Muscle of leg (tissue), 11 donors: ENCODE measurements around the gene FRRS1L. TPM values are rescaled to one million over a fixed set of nuclear protein-coding genes. Genes with fewer than 3 reads are reported as not detected.

Source experiments
- DNase-seq: peaks from one replicate; pipeline ENCODE4 v3.0.0; 2013
- H3K27ac ChIP-seq: one replicate; pipeline ENCODE4 v1.5.1; 2013; ENCODE audit warnings: mild to moderate bottlenecking, low read length, control low read depth
- H3K27me3 ChIP-seq: one replicate; pipeline ENCODE4 v1.6.1; 2013; ENCODE audit warnings: low read length; ENCODE audit not compliant: control insufficient read depth, insufficient read depth
- H3K36me3 ChIP-seq: one replicate; pipeline ENCODE4 v1.6.1; 2013; ENCODE audit warnings: low read length; ENCODE audit not compliant: control insufficient read depth, insufficient read depth
- H3K4me1 ChIP-seq: one replicate; pipeline ENCODE4 v1.6.1; 2013; ENCODE audit warnings: low read length; ENCODE audit not compliant: control insufficient read depth, insufficient read depth
- H3K4me3 ChIP-seq: one replicate; pipeline ENCODE4 v1.5.1; 2013; ENCODE audit warnings: low read length, control low read depth
- H3K9me3 ChIP-seq: replicated peaks from 2 replicates; pipeline ENCODE4 v1.6.1; 2013; ENCODE audit warnings: low read depth, low read length; ENCODE audit not compliant: control insufficient read depth
- WGBS: methylation state at CpG from one replicate; pipeline ENCODE4 v1.1.5; 2013; ENCODE audit warnings: missing lambda C conversion rate; ENCODE audit not compliant: insufficient coverage; 5-methylcytosine and 5-hydroxymethylcytosine counted together
- polyA plus RNA-seq, 8 donors: library from polyadenylated mRNA; unstranded; fragments of 120-200 nt; gene quantifications; one replicate each; pipeline versions ENCODE4 v1.2.1 to v1.2.3, GENCODE V29; 2013; ENCODE audit warnings: inconsistent platforms in 1 of 8, low replicate concordance in 1 of 8; ENCODE audit not compliant: insufficient read length in 8 of 8, insufficient read depth in 1 of 8
- total RNA-seq: library from RNA; stranded (reverse); fragments of 120-200 nt; gene quantifications from one replicate; pipeline ENCODE4 v1.2.4, GENCODE V29; 2013

FRRS1L gene
- total and polyA plus RNA-seq, 9 donors: 0.41 to 3.7 (median 1.1) TPM

- WGBS: 78% methylated on average over 1 of the region's 4 CpGs
- H3K4me3 ChIP-seq: no peak overlapping the region
- no peaks in the 10 kb centered on the region for H3K4me1 ChIP-seq
- no peak overlapping the region for H3K27ac ChIP-seq
- no peaks in the 10 kb centered on the region for H3K27me3 ChIP-seq
- no peaks in the 10 kb centered on the region for H3K9me3 ChIP-seq
- H3K36me3 ChIP-seq: no peaks in the 10 kb centered on the region
- DNase-seq: no peak
These were observed 7.5 kb downstream of the FRRS1L start for GRCh38 chr9:109159583-109159982.

- Histone ChIP-seq H3K4me3 (no peak overlapping the region), H3K4me1 (no peaks in the 10 kb centered on the region), H3K27ac (no peak overlapping the region), H3K9me3 (no peaks in the 10 kb centered on the region), H3K36me3 (no peaks in the 10 kb centered on the region), H3K27me3 (peaks cover 2% of the 10 kb centered on the region)
- no peak for DNase-seq
These were observed 8.4 kb downstream of the FRRS1L start for GRCh38 chr9:109158651-109159050.

DNA sequence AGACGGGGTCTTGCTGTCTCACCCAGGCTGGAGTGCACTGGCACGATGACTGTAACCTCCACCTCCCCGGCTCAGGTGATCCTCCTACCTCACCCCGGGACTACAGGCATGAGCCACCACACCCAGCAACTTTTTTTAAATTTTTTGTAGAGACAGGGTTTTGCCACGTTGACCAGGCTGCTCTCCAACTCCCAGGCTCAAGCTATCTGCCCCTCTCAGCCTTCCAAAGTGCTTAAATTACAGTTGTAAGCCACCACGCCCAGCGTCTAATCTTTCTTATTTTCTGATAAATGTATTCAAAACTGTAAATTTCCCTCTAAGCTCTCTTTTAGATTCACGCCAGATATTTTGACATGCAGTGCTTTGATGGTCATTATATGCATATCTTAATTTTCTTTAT is 10.3 kb downstream of the FRRS1L start:
- no peak for DNase-seq
- Histone ChIP-seq H3K4me3 (no peak overlapping the region), H3K27me3 (peaks cover 2% of the 10 kb centered on the region), H3K27ac (no peak overlapping the region), H3K4me1 (no peaks in the 10 kb centered on the region), H3K9me3 (peaks cover 6% of the 10 kb centered on the region), H3K36me3 (no peaks in the 10 kb centered on the region)
- WGBS: 87% methylated on average over 3 of the region's 8 CpGs

GRCh38 chr9:109150925-109151545 is 16.0 kb downstream of the FRRS1L start:
- H3K4me1 ChIP-seq: no peaks in the 10 kb centered on the region
- no peak overlapping the region for H3K4me3 ChIP-seq
- H3K9me3 ChIP-seq: peaks cover 6% of the 10 kb centered on the region
- H3K36me3 ChIP-seq: no peaks in the 10 kb centered on the region
- WGBS: no CpG with 5 or more reads among the region's 3 CpGs
- peaks cover 2% of the 10 kb centered on the region for H3K27me3 ChIP-seq
- no peak overlapping the region for H3K27ac ChIP-seq
- DNase-seq: no peak

DNA sequence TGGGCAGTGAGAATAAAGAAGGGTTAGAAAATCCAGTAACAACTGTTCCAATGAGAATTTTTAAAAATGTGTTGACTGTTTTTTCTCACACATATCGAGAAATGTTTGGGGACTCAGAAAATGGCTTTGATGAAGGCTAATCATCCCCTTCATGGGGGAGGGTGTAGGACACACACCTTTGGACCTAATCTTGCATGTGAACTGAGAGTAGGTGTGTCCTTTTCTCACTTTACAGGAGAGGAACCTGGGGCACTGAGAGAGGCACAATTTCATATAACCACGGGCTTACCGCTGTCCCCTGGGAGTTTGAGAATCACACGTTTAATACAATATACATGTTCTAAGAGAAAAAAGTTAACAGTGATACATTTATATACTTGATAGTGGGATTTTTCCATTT is 17.3 kb downstream of the FRRS1L start:
- peaks cover 6% of the 10 kb centered on the region for H3K9me3 ChIP-seq
- WGBS: no CpG with 5 or more reads among the region's 4 CpGs
- H3K27me3 ChIP-seq: peaks cover 2% of the 10 kb centered on the region
- no peak for DNase-seq
- no peak overlapping the region for H3K4me3 ChIP-seq
- H3K36me3 ChIP-seq: no peaks in the 10 kb centered on the region
- no peaks in the 10 kb centered on the region for H3K4me1 ChIP-seq
- no peak overlapping the region for H3K27ac ChIP-seq

DNA sequence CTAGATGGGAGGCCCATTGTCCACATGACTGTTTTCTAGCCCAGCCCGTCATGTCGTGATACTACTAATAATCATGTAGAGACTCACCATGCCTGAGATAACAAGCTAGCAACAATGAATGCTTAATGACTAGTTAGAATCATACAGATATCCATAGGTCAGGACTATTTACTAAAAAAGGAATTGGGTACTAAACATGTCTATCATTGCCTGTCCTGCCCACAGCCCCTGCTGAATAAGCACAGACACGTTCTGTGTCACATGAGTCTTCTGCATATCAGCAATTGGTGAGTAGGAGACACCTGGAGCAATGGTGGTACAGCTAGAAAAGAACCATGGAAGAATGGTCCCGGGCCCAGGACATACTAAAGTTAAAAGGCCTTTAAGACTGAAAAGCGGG is 18.0 kb downstream of the FRRS1L start:
- Histone ChIP-seq H3K27ac (no peak overlapping the region), H3K27me3 (peaks cover 2% of the 10 kb centered on the region), H3K4me1 (no peaks in the 10 kb centered on the region), H3K36me3 (no peaks in the 10 kb centered on the region), H3K4me3 (no peak overlapping the region), H3K9me3 (peaks cover 6% of the 10 kb centered on the region)
- 100% methylated on average over 1 of the region's 5 CpGs for WGBS
- no peak for DNase-seq

DNA sequence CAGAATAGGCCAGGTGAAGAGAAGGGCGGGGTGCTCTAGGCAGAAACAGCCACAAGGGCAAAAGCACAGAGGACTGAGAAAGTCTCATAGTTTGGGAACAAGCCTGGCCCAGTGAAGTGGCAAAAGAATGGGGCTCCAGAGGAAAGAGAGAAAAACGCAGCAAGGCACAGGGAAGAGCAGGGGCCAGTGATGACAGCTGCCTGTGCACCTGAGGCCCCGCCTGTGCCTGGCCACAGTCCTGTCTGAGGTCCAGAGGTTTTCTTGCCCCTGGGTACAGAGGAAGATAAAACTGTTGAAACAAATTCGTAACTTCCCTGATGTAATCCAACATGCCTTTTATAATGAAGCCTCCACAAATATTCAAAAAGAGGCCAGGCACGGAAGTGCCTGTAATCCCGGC is 22.0 kb downstream of the FRRS1L start:
- Histone ChIP-seq H3K9me3 (no peaks in the 10 kb centered on the region), H3K27me3 (no peaks in the 10 kb centered on the region), H3K27ac (no peak overlapping the region), H3K36me3 (no peaks in the 10 kb centered on the region), H3K4me1 (no peaks in the 10 kb centered on the region), H3K4me3 (no peak overlapping the region)
- WGBS: 73% methylated on average over 2 of the region's 6 CpGs
- no peak for DNase-seq

DNA sequence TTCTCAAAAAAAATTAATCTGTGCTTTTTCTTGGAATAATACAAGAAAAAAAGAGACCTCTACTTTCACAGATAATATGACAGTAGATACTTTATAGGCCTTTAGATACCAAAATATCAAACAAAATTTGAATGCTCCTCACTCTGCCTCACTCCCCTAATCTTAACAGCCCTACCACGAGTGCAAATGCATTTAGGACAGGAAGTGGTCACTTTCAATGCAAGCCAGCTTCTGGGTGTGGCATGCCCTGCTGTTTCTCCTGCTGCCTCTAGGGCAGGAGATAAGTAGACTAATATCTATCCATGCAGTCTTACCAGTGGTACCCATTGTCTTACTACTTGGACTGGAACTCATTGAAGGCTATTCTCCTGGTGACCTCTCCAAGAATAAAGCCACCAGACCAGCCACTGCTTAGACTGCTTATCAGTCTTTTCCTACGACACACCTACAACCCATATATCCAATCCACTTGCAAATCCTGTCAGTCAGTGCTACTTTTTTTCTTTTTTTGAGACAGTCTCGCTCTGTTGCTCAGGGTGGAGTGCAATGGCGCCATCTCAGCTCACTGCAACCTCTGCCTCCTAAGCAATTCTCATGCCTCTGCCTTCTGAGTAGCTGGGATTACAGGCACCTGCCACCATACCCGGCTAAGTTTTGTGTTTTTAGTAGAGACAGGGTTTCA is 23.0 kb downstream of the FRRS1L start:
- no peak for DNase-seq
- no peak overlapping the region for H3K4me3 ChIP-seq
- H3K27ac ChIP-seq: no peak overlapping the region
- no peaks in the 10 kb centered on the region for H3K36me3 ChIP-seq
- H3K9me3 ChIP-seq: no peaks in the 10 kb centered on the region
- H3K4me1 ChIP-seq: no peaks in the 10 kb centered on the region
- 100% methylated on average over 1 of the region's 5 CpGs for WGBS
- H3K27me3 ChIP-seq: no peaks in the 10 kb centered on the region

- DNase-seq: no peak
- 90% methylated on average over 3 of the region's 5 CpGs for WGBS
- no peak overlapping the region for H3K27ac ChIP-seq
- H3K4me3 ChIP-seq: no peak overlapping the region
- no peaks in the 10 kb centered on the region for H3K36me3 ChIP-seq
- no peaks in the 10 kb centered on the region for H3K9me3 ChIP-seq
- H3K27me3 ChIP-seq: no peaks in the 10 kb centered on the region
- no peaks in the 10 kb centered on the region for H3K4me1 ChIP-seq
These were observed 25.7 kb downstream of the FRRS1L start for GRCh38 chr9:109141375-109141774.

DNA sequence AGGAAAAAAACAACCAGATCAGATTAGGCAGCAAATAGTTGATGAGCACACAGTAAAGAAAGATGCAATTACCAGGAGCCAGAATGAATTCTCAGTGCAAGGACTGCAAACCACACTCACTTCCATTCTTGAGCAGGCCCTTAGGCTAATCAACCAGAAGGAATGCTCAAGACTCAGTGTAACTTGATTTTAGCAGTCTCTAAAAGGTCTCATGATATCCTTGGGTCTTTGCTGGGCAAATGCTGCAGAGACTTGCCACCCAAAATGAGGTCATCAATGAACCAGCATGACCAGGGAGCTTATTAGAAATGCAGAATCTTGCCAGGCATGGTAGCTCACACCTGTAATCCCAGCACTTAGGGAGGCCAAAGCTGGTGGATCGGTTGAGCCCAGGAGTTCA is 27.2 kb downstream of the FRRS1L start:
- Histone ChIP-seq H3K27me3 (no peaks in the 10 kb centered on the region), H3K4me1 (no peaks in the 10 kb centered on the region), H3K36me3 (no peaks in the 10 kb centered on the region), H3K27ac (no peak overlapping the region), H3K4me3 (no peak overlapping the region), H3K9me3 (no peaks in the 10 kb centered on the region)
- no peak for DNase-seq
- WGBS: no CpG with 5 or more reads among the region's 1 CpG

DNA sequence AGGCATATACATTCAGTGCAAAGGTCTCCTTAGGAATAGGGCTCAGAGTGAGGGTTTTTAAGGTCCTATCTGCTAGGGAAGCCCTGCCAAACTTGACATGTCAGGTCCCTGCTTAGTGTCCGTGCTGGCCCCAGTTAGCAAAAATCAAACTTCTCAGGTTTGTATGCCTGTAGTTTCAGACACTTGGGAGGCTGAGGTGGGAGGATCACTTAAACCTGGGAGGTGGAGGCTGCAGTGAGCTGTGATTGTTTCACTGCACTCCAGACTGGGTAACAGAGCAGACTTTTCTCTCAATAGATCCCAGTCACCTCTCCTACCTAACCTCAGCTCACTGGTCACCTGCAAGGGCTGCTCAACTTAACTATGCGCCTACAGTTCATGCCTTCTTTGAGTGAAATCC is 28.6 kb downstream of the FRRS1L start:
- H3K27ac ChIP-seq: no peak overlapping the region
- no peaks in the 10 kb centered on the region for H3K9me3 ChIP-seq
- no peak for DNase-seq
- no peaks in the 10 kb centered on the region for H3K4me1 ChIP-seq
- H3K27me3 ChIP-seq: no peaks in the 10 kb centered on the region
- no peak overlapping the region for H3K4me3 ChIP-seq
- WGBS: no CpG with 5 or more reads among the region's 2 CpGs
- no peaks in the 10 kb centered on the region for H3K36me3 ChIP-seq
